GM12878 (cell line): ENCODE data around the gene PTGES2. TPM values are rescaled to one million over a fixed set of nuclear protein-coding genes. Genes with fewer than 3 reads are reported as not detected.

Experiments
- ATAC-seq: fragments of 200-7000 bp; cut with Tn5 transposase; 3 replicates; pipeline ENCODE4 v1.9.1; 2020; ENCODE audit warnings: mild to moderate bottlenecking, moderate library complexity
- BruUV-seq: library from RNA; stranded (reverse); fragments of 400-500 nt; replicated peaks from 2 replicates; lab custom pipeline; 2021; lab: Mats Ljungman, UMichigan
- CTCF ChIA-PET: fragments of 300-600 bp; sonication (Branson Sonifier 250); formaldehyde crosslinking; extraction: SDS; loops from one replicate; lab custom pipeline; 2021; ENCODE audit warnings: inconsistent platforms; lab: Yijun Ruan, JAX
- POLR2A ChIA-PET: fragments of 350-600 bp; formaldehyde crosslinking; extraction: SDS; loops from one replicate; lab custom pipeline; 2021; ENCODE audit warnings: inconsistent platforms; lab: Charles Lee
- RAD21 ChIA-PET: fragments of 300-600 bp; sonication (Branson Sonifier 250); formaldehyde crosslinking; loops from one replicate; lab custom pipeline; 2023; ENCODE audit warnings: antibody characterized with exemption; ENCODE audit not compliant: unreplicated experiment; lab: Charles Lee
- SMC1A ChIA-PET: fragments of 300-600 bp; sonication (Branson Sonifier 250); formaldehyde crosslinking; loops from one replicate; lab custom pipeline; 2023; ENCODE audit not compliant: unreplicated experiment, uncharacterized antibody; lab: Charles Lee
- DNase-seq: peaks from one replicate; pipeline ENCODE4 v3.0.0-alpha.2; 2011; ENCODE audit warnings: low read depth, low spot score
- FAIRE-seq: peaks from 3 replicates; lab custom pipeline; 2011; peaks lifted over from hg19 to GRCh38; lab: Jason Lieb, UNC
- H2AFZ ChIP-seq: 2 replicates; pipeline ENCODE4 v1.6.0; 2011; ENCODE audit warnings: low read depth, low read length, control low read depth; ENCODE audit not compliant: control insufficient read depth
- H3K27ac ChIP-seq: 2 replicates; pipeline ENCODE4 v1.5.1; 2011; ENCODE audit warnings: control low read depth; ENCODE audit not compliant: control insufficient read depth, insufficient read depth
- H3K27me3 ChIP-seq, 2 experiments: replicated peaks in 1 of 2; 2 replicates each; pipeline versions ENCODE4 v1.6.0 to v1.6.1; 2011; ENCODE audit warnings: low read length in 1 of 2; ENCODE audit not compliant: control insufficient read depth in 2 of 2, insufficient read depth in 2 of 2
- H3K36me3 ChIP-seq, 2 experiments: 2 replicates each; pipeline ENCODE4 v1.5.1; 2011; ENCODE audit warnings: low read length in 1 of 2; ENCODE audit not compliant: control insufficient read depth in 2 of 2, insufficient read depth in 2 of 2
- H3K4me1 ChIP-seq: 2 replicates; pipeline ENCODE4 v1.6.1; 2011; ENCODE audit warnings: mild to moderate bottlenecking, low read length, moderate library complexity, mixed read lengths; ENCODE audit not compliant: control insufficient read depth, insufficient read depth
- H3K4me2 ChIP-seq: 2 replicates; pipeline ENCODE4 v1.6.0; 2011; ENCODE audit warnings: control low read depth; ENCODE audit not compliant: control insufficient read depth, insufficient read depth
- H3K4me3 ChIP-seq: fragments of 200-600 bp; sonication (generic); 2 replicates; pipeline ENCODE4 v1.5.1; 2016
- H3K79me2 ChIP-seq: 2 replicates; pipeline ENCODE4 v1.6.0; 2011; ENCODE audit warnings: low read length; ENCODE audit not compliant: control insufficient read depth, insufficient read depth
- H3K9ac ChIP-seq: 2 replicates; pipeline ENCODE4 v1.8.0; 2011; ENCODE audit warnings: low read length, control low read depth, mixed read lengths; ENCODE audit not compliant: control insufficient read depth, insufficient read depth
- H3K9me3 ChIP-seq: replicated peaks from 3 replicates; pipeline ENCODE4 v1.5.1; 2011; ENCODE audit warnings: mild to moderate bottlenecking, low read length; ENCODE audit not compliant: control insufficient read depth, insufficient read depth
- H4K20me1 ChIP-seq: 2 replicates; pipeline ENCODE4 v1.6.0; 2011; ENCODE audit not compliant: control insufficient read depth, insufficient read depth
- HSF1 ChIP-seq: fragments of 150-350 bp; IDR thresholded peaks from 2 replicates; pipeline ENCODE4 v1.6.1; 2014; ENCODE audit warnings: mild to moderate bottlenecking, low read depth, low read length
- PRDM15 ChIP-seq: fragments of 450-650 bp; formaldehyde crosslinking; IDR thresholded peaks from 2 replicates; pipeline ENCODE4 v1.4.0; 2020; ENCODE audit warnings: mild to moderate bottlenecking, moderate library complexity
- RFX5 ChIP-seq: IDR thresholded peaks from 2 replicates; pipeline ENCODE4 v1.6.1; 2011; ENCODE audit warnings: low read depth, low read length, improper control_type of control experiment
- WRNIP1 ChIP-seq: IDR thresholded peaks from 2 replicates; pipeline ENCODE4 v1.6.1; 2011; ENCODE audit warnings: low read depth, low read length, improper control_type of control experiment, borderline replicate concordance
- WGBS: methylation state at CpG from one replicate; pipeline ENCODE4 v1.1.6; 2016; ENCODE audit warnings: low lambda C conversion rate; ENCODE audit not compliant: insufficient replicate concordance, insufficient coverage; ENCODE audit errors: missing lambda C conversion rate; 5-methylcytosine and 5-hydroxymethylcytosine counted together
- in situ Hi-C: fragments of 300-500 bp; cut with MboI; formaldehyde crosslinking; loops from 9 replicates; pipeline ENCODE4 v1.14.3; 2018; ENCODE audit warnings: mixed read lengths
- intact Hi-C: fragments of 100-400 bp; cut with micrococcal nuclease; formaldehyde crosslinking; loops from one replicate; pipeline ENCODE4 v1.14.2; 2022; ENCODE audit not compliant: unreplicated experiment
- polyA plus RNA-seq, 11 experiments: library from polyadenylated mRNA; depleted of rRNA in 4 of 11; unstranded in 6 of 11; stranded (reverse) in 5 of 11; fragments of >200 nt; fragmentation: Nextera tagmentation in 4 of 11; fragmentation: Illumina TruSeq in 1 of 11; extraction: Ambion mirVana in 4 of 11; extraction: Trizol in 1 of 11; gene quantifications; 1 replicate in 1 of 11; 2 replicates in 10 of 11; pipeline versions ENCODE4 v1.2.1 to v1.2.3, GENCODE V29; 2011 to 2016; ENCODE audit warnings: inconsistent platforms in 2 of 11, missing spikeins in 2 of 11, low read depth in 1 of 11
- total RNA-seq, 4 experiments: library from RNA; depleted of rRNA in 3 of 4; stranded (reverse); fragments of >200 nt in 3 of 4; fragmentation: Illumina TruSeq in 1 of 4; extraction: Trizol in 1 of 4; gene quantifications; 2 replicates each; pipeline versions ENCODE4 v1.2.1 to v1.2.3, GENCODE V29; 2013 to 2021
- TF ChIP-seq, protein P1 (sequence below): IDR thresholded peaks from 2 replicates; pipeline ENCODE4 v1.6.1; 2012; ENCODE audit warnings: low read depth, low read length, improper control_type of control experiment

PTGES2 gene
- total and polyA plus RNA-seq, 10 of the 15 experiments (the other 5 are each of a cell fraction or from before 2014, with no cell fraction given), result 2.1 to 141 (median 99.1) TPM

GRCh38 chr9:128096616-128097536 lies 30.7 kb downstream of the PTGES2 start:
- TF ChIP-seq PRDM15 (no peak), RFX5 (no peak), WRNIP1 (no peak), HSF1 (no peak)
- TF ChIP-seq, protein P1, sequence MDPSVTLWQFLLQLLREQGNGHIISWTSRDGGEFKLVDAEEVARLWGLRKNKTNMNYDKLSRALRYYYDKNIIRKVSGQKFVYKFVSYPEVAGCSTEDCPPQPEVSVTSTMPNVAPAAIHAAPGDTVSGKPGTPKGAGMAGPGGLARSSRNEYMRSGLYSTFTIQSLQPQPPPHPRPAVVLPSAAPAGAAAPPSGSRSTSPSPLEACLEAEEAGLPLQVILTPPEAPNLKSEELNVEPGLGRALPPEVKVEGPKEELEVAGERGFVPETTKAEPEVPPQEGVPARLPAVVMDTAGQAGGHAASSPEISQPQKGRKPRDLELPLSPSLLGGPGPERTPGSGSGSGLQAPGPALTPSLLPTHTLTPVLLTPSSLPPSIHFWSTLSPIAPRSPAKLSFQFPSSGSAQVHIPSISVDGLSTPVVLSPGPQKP, result no peak
- TF ChIP-seq, all 136 proteins: peak for 0
- H4K20me1 ChIP-seq, result peaks cover 3% of the 10 kb centered on the region; the same call in 1 of the 2 replicates
- POLR2A ChIA-PET, result interaction anchor here (1.0 kb wide), 2 partner anchors 8 to 33 kb away, joined by 3 read pairs; no protein-coding TSS in a partner anchor

More at GRCh38 chr9:128096616-128097536, 30.7 kb downstream of the PTGES2 start:
- Histone ChIP-seq H3K27ac (no peak overlapping the region), H3K4me3 (no peak overlapping the region), H2AFZ (no peak overlapping the region), H3K27me3 (no peaks in the 10 kb centered on the region), H3K9ac (no peak overlapping the region), H3K9me3 (no peaks in the 10 kb centered on the region), H3K4me2 (no peak overlapping the region), H3K79me2 (peaks cover 28% of the 10 kb centered on the region), H3K4me1 (peaks cover 25% of the 10 kb centered on the region), H3K36me3 (peaks cover 10 to 23% of the 10 kb centered on the region in 2 experiments; a peak in 3 of 4 replicates)
- intact Hi-C loops (no loop called here), in situ Hi-C loops (no loop called here)
- ChIA-PET RAD21 (no interaction called here), SMC1A (no interaction called here), CTCF (interaction anchor here (1.0 to 2.3 kb wide), 5 partner anchors 19 to 409 kb away, joined by 3 to 10 read pairs (median 4); no protein-coding TSS in a partner anchor)
- WGBS, result 91% methylated on average over 19 of the region's 19 CpGs
- FAIRE-seq (no peak), ATAC-seq (no peak), DNase-seq (no peak)
- no TSS peak for BruUV-seq
